Stimulated activated CD4-positive, alpha-beta T cell treated with anti-CD3 and anti-CD28 coated beads, Interleukin-15, amount 100 ng/mL, for 24 hours (primary cell): ENCODE data around the gene MCOLN1.

ENCODE experiments used
- DNase-seq: peaks from one replicate; pipeline ENCODE4 v3.0.0-alpha.2; 2020

MCOLN1 gene

DNA sequence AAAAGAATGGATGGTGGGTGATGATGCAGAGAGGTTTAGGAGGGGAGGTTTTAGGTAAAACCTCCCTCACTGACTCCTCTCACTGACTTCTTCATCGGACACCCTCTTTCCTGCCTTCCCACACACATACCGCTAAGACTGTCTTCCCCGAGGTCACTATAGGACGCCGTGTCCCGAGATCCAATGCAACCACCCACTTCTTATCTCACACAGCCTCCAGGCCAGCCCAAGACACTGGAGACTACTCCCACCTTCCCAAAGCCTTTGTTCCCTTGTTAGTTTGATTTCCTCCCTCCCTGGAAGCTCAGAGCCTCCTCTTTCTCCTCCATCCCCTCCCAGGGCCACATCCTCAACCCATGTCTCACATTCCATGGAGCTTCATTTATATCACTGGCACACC, 56.8 kb downstream of the MCOLN1 start:
- no peak for DNase-seq

DNA sequence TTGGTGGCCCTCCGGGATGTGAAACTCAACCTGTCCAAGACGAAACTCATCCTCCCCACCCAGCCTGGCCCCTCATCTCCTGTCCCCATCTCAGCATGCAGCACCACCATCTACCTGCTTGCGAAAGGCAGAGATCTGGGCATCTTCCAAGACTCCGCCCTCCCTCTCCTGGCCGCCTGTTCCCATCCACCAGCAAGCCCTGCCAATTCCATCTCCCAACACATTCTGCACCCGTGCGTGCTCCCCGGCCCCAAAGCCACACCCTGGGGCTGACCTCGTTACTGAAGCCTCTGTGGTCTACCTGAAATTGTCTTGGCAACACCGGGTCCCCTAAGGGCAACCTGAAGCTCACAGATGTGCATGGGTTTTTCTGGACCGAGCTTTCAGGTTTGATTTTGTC, 60.0 kb downstream of the MCOLN1 start:
- DNase-seq, result no peak
